Measurements from ENCODE around the gene VSIG10.
"Not testable (repeated sequence)": the region's sequence is repeated elsewhere in the genome, so short reads cannot be mapped to it uniquely, and the experiment has no call there.

The VSIG10 gene, protein sequence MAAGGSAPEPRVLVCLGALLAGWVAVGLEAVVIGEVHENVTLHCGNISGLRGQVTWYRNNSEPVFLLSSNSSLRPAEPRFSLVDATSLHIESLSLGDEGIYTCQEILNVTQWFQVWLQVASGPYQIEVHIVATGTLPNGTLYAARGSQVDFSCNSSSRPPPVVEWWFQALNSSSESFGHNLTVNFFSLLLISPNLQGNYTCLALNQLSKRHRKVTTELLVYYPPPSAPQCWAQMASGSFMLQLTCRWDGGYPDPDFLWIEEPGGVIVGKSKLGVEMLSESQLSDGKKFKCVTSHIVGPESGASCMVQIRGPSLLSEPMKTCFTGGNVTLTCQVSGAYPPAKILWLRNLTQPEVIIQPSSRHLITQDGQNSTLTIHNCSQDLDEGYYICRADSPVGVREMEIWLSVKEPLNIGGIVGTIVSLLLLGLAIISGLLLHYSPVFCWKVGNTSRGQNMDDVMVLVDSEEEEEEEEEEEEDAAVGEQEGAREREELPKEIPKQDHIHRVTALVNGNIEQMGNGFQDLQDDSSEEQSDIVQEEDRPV

GRCh38 chr12:118103601-118104382, at the start of gene VSIG10:
Gene VSIG10 (minus strand): TSS chr12:118104011. CDS start chr12:118103671, 340 bp downstream.
- peak; percentile 35 for DNase-seq

DNA sequence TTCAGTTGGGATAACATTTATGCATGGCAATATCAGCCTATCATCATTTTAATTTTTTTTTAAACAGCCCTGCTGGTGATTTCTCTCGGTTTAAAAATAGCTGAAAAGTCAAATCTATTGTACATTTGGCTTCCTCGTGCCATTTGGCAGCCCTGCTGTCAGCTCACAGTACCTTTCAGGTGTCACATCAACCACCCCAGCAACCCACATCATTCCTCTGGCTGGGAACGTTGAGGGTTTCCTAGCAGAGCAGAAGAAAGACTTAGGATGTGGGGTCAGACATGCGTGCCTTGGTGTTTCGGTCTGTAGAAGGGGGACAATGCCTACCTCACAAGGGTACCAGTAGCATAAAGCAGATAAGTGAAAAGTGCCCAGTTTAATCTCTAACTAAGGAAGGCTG, 47.9 kb upstream of the VSIG10 start:
- no peak for DNase-seq

- no peak for DNase-seq
These were observed 46.8 kb upstream of the VSIG10 start for GRCh38 chr12:118150625-118151024.

GRCh38 chr12:118148287-118148686, 44.5 kb upstream of the VSIG10 start:
- DNase-seq, result no peak

DNA sequence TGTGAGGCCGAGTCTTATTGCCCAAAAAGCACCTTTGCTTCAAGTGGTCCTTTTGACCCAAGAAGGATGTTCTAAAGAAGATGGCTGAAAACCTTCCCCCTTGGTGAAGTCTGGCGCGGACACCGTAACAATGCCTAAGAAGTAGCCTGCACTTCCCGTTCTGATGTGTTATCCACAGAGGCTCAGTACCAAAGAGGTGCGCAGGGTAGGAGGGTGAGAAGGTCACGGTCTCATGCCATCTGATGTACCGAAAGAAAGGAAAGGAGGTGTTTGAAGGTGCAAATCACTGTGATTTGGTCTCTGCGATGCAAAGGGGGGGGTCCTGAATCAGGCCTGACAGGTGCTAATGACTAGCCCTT, 42.0 kb upstream of the VSIG10 start:
- DNase-seq, result no peak

GRCh38 chr12:118145113-118145797, 41.4 kb upstream of the VSIG10 start:
- peak; percentile 27 for DNase-seq

GRCh38 chr12:118144499-118144898, 40.7 kb upstream of the VSIG10 start:
- DNase-seq, result no peak

DNA sequence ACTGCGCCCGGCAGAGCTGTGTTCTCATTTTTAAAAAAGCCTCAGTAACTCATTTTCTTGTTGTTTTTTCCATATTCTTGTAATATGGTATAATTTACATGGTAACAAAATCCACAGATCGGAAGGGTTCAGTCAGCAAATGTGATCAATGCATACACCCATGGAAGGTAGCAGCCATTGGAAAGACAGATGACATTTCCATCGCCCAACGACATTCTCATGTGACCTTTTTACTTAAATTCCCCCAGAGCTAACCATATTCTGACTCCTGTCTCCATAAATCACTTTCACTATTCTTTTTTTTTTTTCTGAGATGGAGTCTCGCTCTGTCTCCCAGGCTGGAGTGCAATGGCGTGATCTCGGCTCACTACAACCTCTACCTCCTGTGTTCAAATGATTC, 37.0 kb upstream of the VSIG10 start:
- no peak for DNase-seq

DNA sequence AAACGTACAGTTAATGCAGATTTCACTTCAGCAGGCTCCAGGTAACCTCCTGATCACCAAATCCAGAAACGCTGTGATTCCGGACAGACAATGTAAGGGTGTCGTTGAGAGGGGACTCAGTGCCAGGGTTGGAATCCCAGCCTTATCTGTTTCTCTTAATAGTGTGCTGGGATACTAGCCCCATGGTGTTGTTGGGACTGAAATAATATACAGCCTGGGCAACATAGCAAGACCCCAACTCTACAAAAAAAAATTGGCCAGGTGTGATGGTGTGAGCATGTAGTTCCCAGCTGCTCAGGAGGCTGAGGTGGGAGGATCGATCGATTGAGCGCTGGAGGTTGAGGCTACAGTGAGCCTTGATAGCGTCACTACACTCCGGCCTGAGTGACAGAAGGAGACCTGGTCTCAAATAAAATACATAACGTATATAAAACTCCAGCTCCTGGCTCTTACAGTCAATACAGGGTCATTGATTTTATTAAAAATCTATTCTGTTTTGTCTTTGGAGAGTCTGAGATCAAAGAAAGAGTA, 33.4 kb upstream of the VSIG10 start:
- DNase-seq, result no peak

GRCh38 chr12:118136559-118137003, 32.8 kb upstream of the VSIG10 start:
- no peak for DNase-seq

GRCh38 chr12:118135788-118136558, 32.2 kb upstream of the VSIG10 start, which contains the start of gene PEBP1:
Gene PEBP1 (plus strand): TSS chr12:118136124. CDS start chr12:118136210, 86 bp downstream.
- DNase-seq, result peak; percentile 77

GRCh38 chr12:118129436-118129835, 25.6 kb upstream of the VSIG10 start:
- DNase-seq, result not testable (repeated sequence)

DNA sequence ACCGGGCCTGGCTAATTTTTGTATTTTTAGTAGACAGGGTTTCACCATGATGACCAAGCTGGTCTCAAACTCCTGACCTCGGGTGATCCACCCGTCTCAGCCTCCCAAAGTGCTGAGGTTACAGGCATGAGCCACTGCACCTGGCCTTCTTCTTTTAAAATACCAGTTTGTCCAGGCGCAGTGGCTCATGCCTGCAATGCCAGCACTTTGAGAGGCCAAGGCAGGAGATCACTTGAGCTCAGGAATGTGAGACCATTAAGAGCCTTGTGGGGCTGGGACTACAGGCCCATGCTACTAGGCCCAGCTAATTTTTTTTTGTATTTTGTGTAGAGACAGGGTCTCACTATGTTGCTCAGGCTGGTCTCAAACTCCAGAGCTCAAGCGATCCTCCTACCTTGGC, 24.1 kb upstream of the VSIG10 start:
- no peak for DNase-seq

- no peak for DNase-seq
These were observed 22.4 kb upstream of the VSIG10 start for GRCh38 chr12:118126119-118126757.

GRCh38 chr12:118125743-118126118, 21.9 kb upstream of the VSIG10 start:
- DNase-seq, result no peak

DNA sequence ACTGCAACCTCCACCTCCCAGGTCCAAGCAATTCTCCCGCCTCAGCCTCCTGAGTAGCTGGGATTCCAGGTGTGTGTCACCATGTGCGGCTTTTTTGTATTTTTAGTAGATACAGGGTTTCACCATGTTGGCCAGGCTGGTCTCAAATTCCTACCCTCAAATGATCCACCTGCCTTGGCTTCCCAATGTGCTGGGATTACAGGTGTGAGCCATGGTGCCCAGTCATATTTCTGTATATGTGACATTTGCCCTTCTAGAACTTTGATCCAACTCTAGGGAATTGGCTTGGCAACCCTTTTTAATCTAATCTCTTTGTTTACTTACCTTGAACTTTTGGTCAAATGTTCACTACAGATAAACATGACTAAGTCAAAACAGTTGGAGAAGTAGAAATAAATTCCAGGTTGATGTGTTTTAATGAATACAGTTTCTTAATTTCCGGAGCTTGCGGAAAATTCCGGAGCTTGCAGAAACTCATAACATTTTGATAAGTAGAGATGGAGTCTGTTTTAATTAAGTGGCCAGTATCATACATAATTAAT, 20.6 kb upstream of the VSIG10 start:
- no peak for DNase-seq

DNA sequence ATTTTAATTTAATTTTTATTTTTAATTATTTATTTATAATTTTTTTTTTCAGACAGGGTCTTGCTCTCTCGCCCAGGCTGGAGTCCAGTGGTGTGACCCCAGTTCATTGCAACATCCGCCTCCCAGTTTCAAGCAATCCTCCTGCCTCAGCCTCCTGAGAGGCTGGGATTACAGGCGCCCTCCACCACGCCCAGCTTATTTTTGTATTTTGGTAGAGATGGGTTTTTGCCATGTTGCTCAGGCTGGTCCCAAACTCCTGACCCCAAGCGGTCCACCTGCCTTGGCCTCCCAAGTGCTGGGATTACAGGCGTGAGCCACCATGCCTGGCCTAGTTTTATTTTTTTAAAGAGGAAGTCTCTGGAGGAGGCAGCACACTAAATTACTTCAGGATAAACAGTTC, 18.5 kb upstream of the VSIG10 start:
- DNase-seq, result no peak

- peak; percentile 35 for DNase-seq
These were observed 17.0 kb upstream of the VSIG10 start for GRCh38 chr12:118120579-118121363.

- DNase-seq, result no peak
These were observed 15.7 kb upstream of the VSIG10 start for GRCh38 chr12:118119449-118119879.

DNA sequence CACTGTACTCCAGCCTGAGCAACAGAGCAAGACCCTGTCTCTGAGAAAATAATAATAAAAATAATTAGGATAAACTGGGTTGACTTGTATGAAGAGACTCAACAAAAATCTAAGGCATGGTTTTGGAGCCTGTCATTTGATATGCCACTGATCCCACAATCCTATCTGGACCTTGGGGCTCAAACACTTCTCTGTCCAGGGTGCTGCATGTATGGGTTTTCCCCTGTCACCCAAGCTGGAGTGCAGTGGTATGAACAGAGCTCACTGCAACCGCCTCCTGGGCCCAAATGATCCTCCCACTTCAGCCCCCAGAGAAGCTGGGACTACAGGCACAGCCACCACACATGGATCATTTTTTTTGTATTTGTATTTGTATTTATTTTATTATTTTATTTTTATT, 5.3 kb upstream of the VSIG10 start:
- DNase-seq, result no peak
